Hematopoietic multipotent progenitor cell (in vitro differentiated cells): ENCODE data around the gene NUDCD3. TPM values are rescaled to one million over a fixed set of nuclear protein-coding genes. Genes with fewer than 3 reads are reported as not detected.

Experiments
- DNase-seq, 3 donors: peaks; one replicate each; pipeline ENCODE4 v3.0.0-alpha.2; 2011 to 2015; ENCODE audit warnings: low read depth in 2 of 3, low spot score in 2 of 3
- total RNA-seq: library from RNA; depleted of rRNA; stranded (reverse); fragments of >200 nt; gene quantifications from one replicate; pipeline ENCODE4 v1.2.3, GENCODE V29; 2012

The NUDCD3 gene
- total RNA-seq, 1 donor: 59.5 TPM

GRCh38 chr7:44403176-44403759 lies 87.2 kb downstream of the NUDCD3 start:
- no peak for DNase-seq

GRCh38 chr7:44402401-44403060 lies 87.9 kb downstream of the NUDCD3 start:
- DNase-seq: no peak

- DNase-seq: no peak
Measured at GRCh38 chr7:44401692-44402091, 88.8 kb downstream of the NUDCD3 start.

- no peak for DNase-seq
Measured at GRCh38 chr7:44400033-44400511, 90.4 kb downstream of the NUDCD3 start.

GRCh38 chr7:44398953-44399574 lies 91.4 kb downstream of the NUDCD3 start:
- no peak for DNase-seq

GRCh38 chr7:44398511-44398911 lies 91.9 kb downstream of the NUDCD3 start:
- no peak for DNase-seq

GRCh38 chr7:44396931-44397545 lies 93.4 kb downstream of the NUDCD3 start:
- no peak for DNase-seq

- no peak for DNase-seq
Measured at GRCh38 chr7:44396496-44396895, 94.0 kb downstream of the NUDCD3 start.

GRCh38 chr7:44395067-44395466 lies 95.4 kb downstream of the NUDCD3 start:
- DNase-seq: no peak

GRCh38 chr7:44394636-44395035 lies 95.8 kb downstream of the NUDCD3 start:
- DNase-seq: no peak

GRCh38 chr7:44394112-44394447 lies 96.4 kb downstream of the NUDCD3 start:
- DNase-seq: no peak

GRCh38 chr7:44393238-44394111 lies 97.0 kb downstream of the NUDCD3 start:
- DNase-seq: no peak

GRCh38 chr7:44392618-44393010 lies 97.8 kb downstream of the NUDCD3 start:
- DNase-seq: no peak

- DNase-seq: no peak
Measured at GRCh38 chr7:44391746-44392617, 98.5 kb downstream of the NUDCD3 start.

GRCh38 chr7:44391171-44391570 lies 99.3 kb downstream of the NUDCD3 start:
- DNase-seq: no peak

- no peak for DNase-seq
Measured at GRCh38 chr7:44390701-44391100, 99.8 kb downstream of the NUDCD3 start.

- no peak for DNase-seq
Measured at GRCh38 chr7:44388089-44388970, 102.1 kb downstream of the NUDCD3 start.

- no peak for DNase-seq
Measured at GRCh38 chr7:44387389-44387788, 103.1 kb downstream of the NUDCD3 start.
